ENCODE results near the gene ATP11A.

ATP11A gene

DNA sequence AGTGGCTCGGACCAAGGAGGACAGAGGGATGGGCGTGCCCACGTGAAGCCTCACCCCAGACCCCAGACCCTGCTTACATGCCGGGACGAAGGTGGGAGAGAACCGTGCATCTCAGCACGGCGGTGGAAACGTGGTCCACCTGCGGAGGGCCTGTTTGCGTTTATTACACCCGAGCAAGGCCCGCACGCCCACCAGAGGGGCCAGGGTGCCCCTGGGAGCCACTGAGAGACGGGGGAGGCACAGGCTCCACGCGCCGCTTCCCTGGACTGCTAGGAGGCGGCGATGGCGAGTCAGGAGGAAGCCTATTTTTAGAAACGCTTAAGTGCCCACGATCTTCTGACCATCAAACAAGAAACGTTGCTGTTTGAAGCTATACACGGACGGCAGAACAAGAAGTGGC, 80.7 kb downstream of the ATP11A start:
- H2BK12ac ChIP-seq (ENCODE audit: low read length in 2 of 2) = no peak overlapping the region
- no peak overlapping the region for H3K4me3 ChIP-seq (ENCODE audit: insufficient read depth in 1 of 2, low read depth in 1 of 2, low read length in 2 of 2)
- H3K14ac ChIP-seq (ENCODE audit: low read length in 2 of 2) = no peak overlapping the region
- H3K4ac ChIP-seq (ENCODE audit: low read depth in 1 of 2, low read length in 2 of 2) = no peak overlapping the region
- H3K27me3 ChIP-seq (ENCODE audit: control insufficient read depth in 1 of 2, insufficient read depth in 1 of 2, low read length in 2 of 2) = no peaks in the 10 kb centered on the region
- peaks cover 2% of the 10 kb centered on the region for H3K4me1 ChIP-seq (ENCODE audit: control insufficient read depth, insufficient read depth, low read depth, low read length)
- H3K23ac ChIP-seq (ENCODE audit: low read length in 2 of 2) = no peak overlapping the region
- DNase-seq = no peak
- H3K9ac ChIP-seq (ENCODE audit: low read length) = no peak overlapping the region
- H3K79me1 ChIP-seq (replicated peaks; ENCODE audit: low read length, poor library complexity, severe bottlenecking) = peaks cover 49% of the 10 kb centered on the region
- WGBS = 82% methylated on average over 26 of the region's 26 CpGs
- no peak overlapping the region for H2AK5ac ChIP-seq (ENCODE audit: low read length, severe bottlenecking)
- H3K4me2 ChIP-seq (ENCODE audit: low read length, poor library complexity, severe bottlenecking) = no peak overlapping the region
- no peaks in the 10 kb centered on the region for H3K9me3 ChIP-seq (ENCODE audit: control insufficient read depth, low read length)
- H4K91ac ChIP-seq (ENCODE audit: low read length) = no peak overlapping the region
- no peak overlapping the region for H3K27ac ChIP-seq (ENCODE audit: low read length, poor library complexity, severe bottlenecking)
- H2BK5ac ChIP-seq (ENCODE audit: low read depth, low read length, poor library complexity, severe bottlenecking) = no peak overlapping the region
- no peak overlapping the region for H4K8ac ChIP-seq (ENCODE audit: low read length)
- no peak overlapping the region for H2BK120ac ChIP-seq (ENCODE audit: low read depth, low read length)
- no peak overlapping the region for H3K18ac ChIP-seq (ENCODE audit: low read depth in 1 of 2, low read length in 2 of 2)
- H3K36me3 ChIP-seq (ENCODE audit: control insufficient read depth in 1 of 2, insufficient read depth in 2 of 2, low read depth in 1 of 2, low read length in 2 of 2) = peaks cover 0 to 17% of the 10 kb centered on the region in 2 experiments
- no peak overlapping the region for H2BK15ac ChIP-seq (ENCODE audit: low read depth, poor library complexity, severe bottlenecking)
- no peak overlapping the region for H2AFZ ChIP-seq (ENCODE audit: low read depth, low read length)

DNA sequence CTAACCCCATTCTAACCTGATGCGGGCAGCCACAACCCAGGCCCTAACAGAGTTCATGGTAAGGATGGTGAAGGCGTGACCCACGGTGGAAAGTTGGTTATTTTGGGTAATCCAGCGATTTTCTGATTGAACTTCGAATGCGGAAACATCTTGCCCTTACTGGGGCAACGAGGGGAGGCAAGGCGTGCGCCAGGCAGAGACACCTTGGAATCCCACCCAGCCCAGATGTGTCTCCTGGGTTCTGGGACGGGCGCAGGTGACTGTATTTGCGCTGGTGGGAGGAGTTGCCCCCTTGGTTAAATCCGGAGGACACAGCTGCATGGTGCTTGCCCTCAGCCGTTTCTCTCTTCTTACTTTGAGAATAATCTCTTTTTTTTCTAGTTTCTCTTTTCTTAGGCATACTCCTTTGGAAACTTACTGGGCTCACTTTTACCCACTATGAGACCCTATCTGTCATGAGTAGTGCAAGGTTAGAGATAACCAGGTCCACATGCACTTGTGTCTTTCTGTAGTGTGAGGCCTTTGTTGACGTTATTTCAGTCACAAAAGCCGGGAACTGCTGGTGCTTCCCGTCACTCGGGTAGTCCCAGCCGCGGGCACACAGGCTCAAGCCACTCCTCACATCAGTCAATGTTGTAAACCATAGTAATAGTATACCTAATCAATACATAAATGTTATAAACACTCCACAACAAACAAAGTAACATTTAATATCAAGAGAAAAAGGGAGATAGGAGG, 81.5 kb downstream of the ATP11A start:
- Histone ChIP-seq H2AFZ (ENCODE audit: low read depth, low read length) (no peak overlapping the region), H3K4me1 (ENCODE audit: control insufficient read depth, insufficient read depth, low read depth, low read length) (peaks cover 2% of the 10 kb centered on the region), H2AK5ac (ENCODE audit: low read length, severe bottlenecking) (no peak overlapping the region), H4K8ac (ENCODE audit: low read length) (no peak overlapping the region), H2BK15ac (ENCODE audit: low read depth, poor library complexity, severe bottlenecking) (no peak overlapping the region), H3K4me2 (ENCODE audit: low read length, poor library complexity, severe bottlenecking) (no peak overlapping the region), H3K4ac (ENCODE audit: low read depth in 1 of 2, low read length in 2 of 2) (no peak overlapping the region), H3K27ac (ENCODE audit: low read length, poor library complexity, severe bottlenecking) (no peak overlapping the region), H3K23ac (ENCODE audit: low read length in 2 of 2) (no peak overlapping the region), H2BK120ac (ENCODE audit: low read depth, low read length) (no peak overlapping the region), H2BK5ac (ENCODE audit: low read depth, low read length, poor library complexity, severe bottlenecking) (no peak overlapping the region), H3K9ac (ENCODE audit: low read length) (no peak overlapping the region), H3K4me3 (ENCODE audit: insufficient read depth in 1 of 2, low read depth in 1 of 2, low read length in 2 of 2) (no peak overlapping the region), H3K14ac (ENCODE audit: low read length in 2 of 2) (no peak overlapping the region), H3K9me3 (ENCODE audit: control insufficient read depth, low read length) (no peaks in the 10 kb centered on the region), H3K79me1 (replicated peaks; ENCODE audit: low read length, poor library complexity, severe bottlenecking) (peaks cover 53% of the 10 kb centered on the region), H3K18ac (ENCODE audit: low read depth in 1 of 2, low read length in 2 of 2) (no peak overlapping the region), H2BK12ac (ENCODE audit: low read length in 2 of 2) (no peak overlapping the region), H4K91ac (ENCODE audit: low read length) (no peak overlapping the region), H3K36me3 (ENCODE audit: control insufficient read depth in 1 of 2, insufficient read depth in 2 of 2, low read depth in 1 of 2, low read length in 2 of 2) (peaks cover 0 to 17% of the 10 kb centered on the region in 2 experiments), H3K27me3 (ENCODE audit: control insufficient read depth in 1 of 2, insufficient read depth in 1 of 2, low read length in 2 of 2) (no peaks in the 10 kb centered on the region)
- WGBS = 92% methylated on average over 16 of the region's 20 CpGs
- DNase-seq = no peak

DNA sequence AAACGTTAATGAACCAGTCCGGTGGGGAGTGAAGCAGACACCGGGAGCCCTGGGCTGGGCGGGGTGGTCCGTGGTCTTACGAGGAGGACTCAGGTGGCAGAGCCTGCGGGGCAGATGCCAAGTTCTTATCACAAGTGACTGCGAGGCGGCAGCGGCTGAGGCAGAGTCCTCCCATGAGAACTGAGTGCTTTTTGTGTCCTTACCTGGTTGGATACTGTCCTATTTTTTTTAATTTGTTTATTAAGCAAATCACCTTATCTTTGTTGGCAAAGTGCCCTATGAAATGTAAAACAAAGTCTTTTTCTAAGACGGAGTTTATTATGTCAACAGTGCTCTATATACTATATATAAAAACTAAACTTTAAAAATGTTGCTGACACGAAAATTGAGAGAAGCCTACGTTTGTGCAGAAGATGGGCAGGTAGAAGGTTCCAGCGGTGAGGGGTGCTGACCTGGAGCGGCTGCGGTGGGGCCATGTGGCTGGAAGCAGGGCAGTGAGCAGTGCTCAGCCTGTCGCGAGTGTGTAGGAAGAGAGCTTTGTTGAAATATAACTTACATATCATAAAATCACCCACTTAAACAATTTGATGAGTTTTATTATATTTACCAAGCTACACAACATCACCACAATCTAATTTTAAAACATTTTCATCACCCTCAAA, 82.2 kb downstream of the ATP11A start:
- peaks cover 0 to 17% of the 10 kb centered on the region in 2 experiments for H3K36me3 ChIP-seq (ENCODE audit: control insufficient read depth in 1 of 2, insufficient read depth in 2 of 2, low read depth in 1 of 2, low read length in 2 of 2)
- 97% methylated on average over 12 of the region's 18 CpGs for WGBS
- no peak for DNase-seq
- no peak overlapping the region for H3K4me2 ChIP-seq (ENCODE audit: low read length, poor library complexity, severe bottlenecking)
- no peak overlapping the region for H3K27ac ChIP-seq (ENCODE audit: low read length, poor library complexity, severe bottlenecking)
- no peak overlapping the region for H3K4ac ChIP-seq (ENCODE audit: low read depth in 1 of 2, low read length in 2 of 2)
- H2BK120ac ChIP-seq (ENCODE audit: low read depth, low read length) = no peak overlapping the region
- no peak overlapping the region for H3K23ac ChIP-seq (ENCODE audit: low read length in 2 of 2)
- H3K9me3 ChIP-seq (ENCODE audit: control insufficient read depth, low read length) = no peaks in the 10 kb centered on the region
- peaks cover 51% of the 10 kb centered on the region for H3K79me1 ChIP-seq (replicated peaks; ENCODE audit: low read length, poor library complexity, severe bottlenecking)
- H3K4me3 ChIP-seq (ENCODE audit: insufficient read depth in 1 of 2, low read depth in 1 of 2, low read length in 2 of 2) = no peak overlapping the region
- H2BK12ac ChIP-seq (ENCODE audit: low read length in 2 of 2) = no peak overlapping the region
- H3K9ac ChIP-seq (ENCODE audit: low read length) = no peak overlapping the region
- no peak overlapping the region for H2AFZ ChIP-seq (ENCODE audit: low read depth, low read length)
- no peak overlapping the region for H2AK5ac ChIP-seq (ENCODE audit: low read length, severe bottlenecking)
- no peaks in the 10 kb centered on the region for H3K27me3 ChIP-seq (ENCODE audit: control insufficient read depth in 1 of 2, insufficient read depth in 1 of 2, low read length in 2 of 2)
- no peak overlapping the region for H3K18ac ChIP-seq (ENCODE audit: low read depth in 1 of 2, low read length in 2 of 2)
- no peak overlapping the region for H2BK15ac ChIP-seq (ENCODE audit: low read depth, poor library complexity, severe bottlenecking)
- H3K4me1 ChIP-seq (ENCODE audit: control insufficient read depth, insufficient read depth, low read depth, low read length) = peaks cover 2% of the 10 kb centered on the region
- H3K14ac ChIP-seq (ENCODE audit: low read length in 2 of 2) = no peak overlapping the region
- no peak overlapping the region for H4K91ac ChIP-seq (ENCODE audit: low read length)
- no peak overlapping the region for H4K8ac ChIP-seq (ENCODE audit: low read length)
- H2BK5ac ChIP-seq (ENCODE audit: low read depth, low read length, poor library complexity, severe bottlenecking) = no peak overlapping the region

GRCh38 chr13:112772539-112772909, 82.7 kb downstream of the ATP11A start:
- DNase-seq = no peak
- H3K27me3 ChIP-seq (ENCODE audit: control insufficient read depth in 1 of 2, insufficient read depth in 1 of 2, low read length in 2 of 2) = no peaks in the 10 kb centered on the region
- no peaks in the 10 kb centered on the region for H3K9me3 ChIP-seq (ENCODE audit: control insufficient read depth, low read length)
- H3K18ac ChIP-seq (ENCODE audit: low read depth in 1 of 2, low read length in 2 of 2) = no peak overlapping the region
- H3K4me1 ChIP-seq (ENCODE audit: control insufficient read depth, insufficient read depth, low read depth, low read length) = peaks cover 3% of the 10 kb centered on the region
- peaks cover 0 to 18% of the 10 kb centered on the region in 2 experiments for H3K36me3 ChIP-seq (ENCODE audit: control insufficient read depth in 1 of 2, insufficient read depth in 2 of 2, low read depth in 1 of 2, low read length in 2 of 2)
- H3K79me1 ChIP-seq (replicated peaks; ENCODE audit: low read length, poor library complexity, severe bottlenecking) = peaks cover 52% of the 10 kb centered on the region
- H3K9ac ChIP-seq (ENCODE audit: low read length) = no peak overlapping the region
- H4K91ac ChIP-seq (ENCODE audit: low read length) = no peak overlapping the region
- no peak overlapping the region for H2BK12ac ChIP-seq (ENCODE audit: low read length in 2 of 2)
- no peak overlapping the region for H3K4me3 ChIP-seq (ENCODE audit: insufficient read depth in 1 of 2, low read depth in 1 of 2, low read length in 2 of 2)
- no peak overlapping the region for H3K23ac ChIP-seq (ENCODE audit: low read length in 2 of 2)
- no peak overlapping the region for H3K14ac ChIP-seq (ENCODE audit: low read length in 2 of 2)
- H2AFZ ChIP-seq (ENCODE audit: low read depth, low read length) = no peak overlapping the region
- H3K27ac ChIP-seq (ENCODE audit: low read length, poor library complexity, severe bottlenecking) = no peak overlapping the region
- no peak overlapping the region for H3K4ac ChIP-seq (ENCODE audit: low read depth in 1 of 2, low read length in 2 of 2)
- no peak overlapping the region for H3K4me2 ChIP-seq (ENCODE audit: low read length, poor library complexity, severe bottlenecking)
- H2BK15ac ChIP-seq (ENCODE audit: low read depth, poor library complexity, severe bottlenecking) = no peak overlapping the region
- H4K8ac ChIP-seq (ENCODE audit: low read length) = no peak overlapping the region
- no peak overlapping the region for H2BK5ac ChIP-seq (ENCODE audit: low read depth, low read length, poor library complexity, severe bottlenecking)
- WGBS = 97% methylated on average over 8 of the region's 10 CpGs
- H2BK120ac ChIP-seq (ENCODE audit: low read depth, low read length) = no peak overlapping the region
- no peak overlapping the region for H2AK5ac ChIP-seq (ENCODE audit: low read length, severe bottlenecking)

All from mesenchymal stem cell (in vitro differentiated cells and primary cell).